ENCODE measurements around the gene ST6GALNAC3.
"Not testable (repeated sequence)": the region's sequence is repeated elsewhere in the genome, so short reads cannot be mapped to it uniquely, and the experiment has no call there.

ST6GALNAC3 gene

DNA sequence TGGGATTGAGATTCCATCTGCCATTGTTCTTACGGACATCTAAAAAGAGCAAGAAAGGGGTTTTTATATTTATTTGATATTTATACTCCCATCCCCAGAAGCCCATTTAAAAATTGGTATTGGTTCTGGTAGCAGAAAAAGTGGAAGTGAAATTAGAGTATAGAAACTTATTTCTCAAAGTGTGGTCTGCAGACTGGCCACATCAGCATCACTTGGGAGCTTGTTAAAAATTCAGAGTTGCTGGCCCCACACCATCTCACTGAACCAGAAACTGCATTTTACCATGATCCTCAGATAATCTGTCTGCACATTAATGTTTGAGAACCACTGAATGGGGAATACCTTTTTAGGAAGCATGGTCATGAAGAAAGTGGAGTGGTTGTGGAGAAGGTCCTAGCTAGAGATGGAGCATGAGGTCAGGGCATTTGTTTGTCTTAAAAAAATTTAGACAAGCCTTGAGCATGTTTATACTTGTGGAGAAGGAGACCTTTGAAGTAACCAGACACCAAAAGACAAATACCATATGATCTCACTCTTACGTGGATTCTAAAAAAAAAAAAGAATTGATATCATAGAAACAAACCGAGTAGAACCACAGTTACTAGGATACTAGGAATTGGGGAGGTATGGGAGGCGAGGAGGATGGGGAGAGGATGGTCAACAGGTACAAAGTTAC lies 116.3 kb downstream of the ST6GALNAC3 start:
- DNase-seq (ENCODE audit: low read depth in 2 of 2) = no peak

DNA sequence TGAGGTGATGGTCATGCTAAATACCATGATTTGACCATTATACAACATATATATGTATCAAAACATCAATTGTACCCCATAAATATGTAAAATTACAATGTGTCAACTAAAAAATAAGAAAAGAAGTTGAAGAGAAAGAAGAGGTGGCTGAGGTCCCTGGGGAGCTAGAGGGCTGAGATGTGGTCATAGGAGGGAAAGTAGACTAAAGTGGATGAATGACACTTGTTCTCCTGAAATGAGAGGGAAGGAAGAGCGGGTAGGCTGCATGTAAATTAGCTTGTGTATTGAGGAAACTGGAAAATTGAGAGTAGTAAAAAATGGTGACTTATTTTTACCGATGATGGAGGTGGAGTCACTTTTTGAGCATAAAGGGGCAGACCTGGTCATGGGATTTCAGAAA lies 117.0 kb downstream of the ST6GALNAC3 start:
- DNase-seq (ENCODE audit: low read depth in 2 of 2) = no peak

GRCh38 chr1:76198452-76198851 lies 123.9 kb downstream of the ST6GALNAC3 start:
- DNase-seq (ENCODE audit: low read depth in 2 of 2) = no peak

GRCh38 chr1:76202670-76203069 lies 128.1 kb downstream of the ST6GALNAC3 start:
- DNase-seq (ENCODE audit: low read depth in 2 of 2) = no peak

DNA sequence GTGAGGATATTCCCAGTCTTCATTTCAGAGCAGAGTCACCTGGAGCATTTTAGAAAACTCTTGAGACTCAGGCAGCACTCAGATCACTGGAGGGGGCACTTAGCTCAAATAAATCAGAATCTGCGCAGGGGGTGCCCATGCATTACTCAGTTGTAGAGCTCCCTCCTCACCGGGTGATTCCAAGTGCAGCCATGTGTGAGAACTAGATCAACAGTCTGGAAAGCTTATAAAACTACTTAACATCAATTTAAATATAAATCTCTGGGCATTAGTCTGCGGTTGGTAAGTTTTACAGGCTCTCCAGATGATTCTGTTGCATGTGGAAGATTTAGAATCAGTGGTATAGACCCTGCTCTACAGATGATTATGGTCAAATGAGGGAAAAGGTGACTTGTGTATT lies 128.6 kb downstream of the ST6GALNAC3 start:
- no peak for DNase-seq (ENCODE audit: low read depth in 2 of 2)

DNA sequence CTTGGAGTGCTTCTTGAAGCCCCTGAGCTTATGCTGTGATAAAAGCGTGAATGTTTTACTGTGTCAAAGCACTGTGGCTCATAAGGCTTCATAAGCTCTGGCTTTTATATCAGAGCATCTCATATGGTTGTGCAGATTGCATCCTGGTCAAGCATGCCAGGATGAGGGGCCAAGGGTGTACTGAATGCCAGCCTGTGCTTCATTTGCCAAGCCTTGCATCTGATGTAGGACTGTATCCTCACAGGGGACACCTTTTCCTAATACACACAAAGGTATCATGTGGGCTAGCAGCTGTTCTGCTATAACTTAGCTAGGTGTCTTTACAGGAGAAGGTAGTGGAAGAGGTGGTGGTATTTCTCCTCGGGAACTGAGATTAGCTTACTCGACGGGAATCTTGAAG lies 134.7 kb downstream of the ST6GALNAC3 start:
- DNase-seq (ENCODE audit: low read depth in 2 of 2) = no peak

DNA sequence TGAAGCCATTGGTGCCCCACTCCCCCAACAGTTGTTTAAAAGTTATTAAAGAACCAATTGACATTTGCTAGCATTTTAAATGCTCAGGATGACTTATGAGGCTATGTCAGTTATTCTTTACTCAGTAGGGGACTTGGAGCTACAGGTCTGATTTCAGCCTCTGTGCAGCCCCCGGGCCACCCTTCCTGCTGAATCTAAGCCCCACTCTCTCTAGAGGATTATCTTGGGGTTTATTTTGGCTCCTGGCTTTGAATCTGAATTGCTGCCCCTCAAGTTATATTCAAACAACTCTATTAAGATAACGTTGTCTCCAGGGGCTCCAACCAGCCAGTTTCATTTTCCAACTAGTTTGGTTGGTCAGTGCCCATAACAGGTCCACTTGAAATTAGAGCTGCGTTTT lies 135.1 kb downstream of the ST6GALNAC3 start:
- no peak for DNase-seq (ENCODE audit: low read depth in 2 of 2)

DNA sequence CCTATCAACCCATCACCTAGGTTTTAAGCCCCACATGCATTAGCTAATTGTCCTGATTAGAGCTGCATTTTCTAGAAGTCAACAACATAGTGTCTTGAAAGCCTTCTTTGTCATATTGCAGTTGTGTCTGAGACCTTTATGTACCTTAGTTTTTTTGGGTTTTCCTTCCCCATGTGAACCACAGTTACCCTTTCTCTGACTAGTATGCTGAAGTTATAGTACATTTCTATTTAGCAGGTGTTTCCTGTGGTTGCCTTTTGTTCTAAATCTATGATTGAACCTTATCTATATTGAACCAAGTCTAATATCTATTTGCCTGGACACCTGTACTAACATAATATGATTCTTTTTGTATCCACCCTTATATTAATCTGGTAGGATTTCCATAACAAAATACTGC lies 135.6 kb downstream of the ST6GALNAC3 start:
- DNase-seq (ENCODE audit: low read depth in 2 of 2) = no peak

GRCh38 chr1:76218888-76219287 lies 144.3 kb downstream of the ST6GALNAC3 start:
- no peak for DNase-seq (ENCODE audit: low read depth in 2 of 2)

GRCh38 chr1:76219366-76219818 lies 144.8 kb downstream of the ST6GALNAC3 start:
- DNase-seq (ENCODE audit: low read depth in 2 of 2) = no peak

DNA sequence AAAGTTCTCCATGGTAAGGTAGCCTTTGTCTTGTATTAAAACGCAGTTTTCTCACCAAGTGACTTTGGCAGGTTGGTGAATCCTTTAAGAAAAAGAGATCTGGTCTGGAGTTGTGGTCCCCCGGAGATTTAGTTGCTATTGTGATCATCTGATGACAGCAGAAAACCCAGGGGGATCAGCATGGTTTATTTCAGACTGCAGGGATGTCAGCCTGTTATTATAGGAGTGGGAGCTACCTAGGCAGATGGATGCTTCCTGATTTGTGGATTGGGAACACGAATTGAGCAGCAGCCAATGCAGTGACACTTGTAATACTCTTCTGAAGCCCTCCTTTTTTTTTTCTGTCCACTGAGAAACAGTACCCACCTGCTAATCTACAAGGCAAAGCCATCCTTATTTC lies 150.2 kb downstream of the ST6GALNAC3 start:
- no peak for DNase-seq (ENCODE audit: low read depth in 2 of 2)

- DNase-seq (ENCODE audit: low read depth in 2 of 2) = no peak
These were observed 151.0 kb downstream of the ST6GALNAC3 start for GRCh38 chr1:76225526-76225925.

- no peak for DNase-seq (ENCODE audit: low read depth in 2 of 2)
These were observed 153.1 kb downstream of the ST6GALNAC3 start for GRCh38 chr1:76227621-76228020.

DNA sequence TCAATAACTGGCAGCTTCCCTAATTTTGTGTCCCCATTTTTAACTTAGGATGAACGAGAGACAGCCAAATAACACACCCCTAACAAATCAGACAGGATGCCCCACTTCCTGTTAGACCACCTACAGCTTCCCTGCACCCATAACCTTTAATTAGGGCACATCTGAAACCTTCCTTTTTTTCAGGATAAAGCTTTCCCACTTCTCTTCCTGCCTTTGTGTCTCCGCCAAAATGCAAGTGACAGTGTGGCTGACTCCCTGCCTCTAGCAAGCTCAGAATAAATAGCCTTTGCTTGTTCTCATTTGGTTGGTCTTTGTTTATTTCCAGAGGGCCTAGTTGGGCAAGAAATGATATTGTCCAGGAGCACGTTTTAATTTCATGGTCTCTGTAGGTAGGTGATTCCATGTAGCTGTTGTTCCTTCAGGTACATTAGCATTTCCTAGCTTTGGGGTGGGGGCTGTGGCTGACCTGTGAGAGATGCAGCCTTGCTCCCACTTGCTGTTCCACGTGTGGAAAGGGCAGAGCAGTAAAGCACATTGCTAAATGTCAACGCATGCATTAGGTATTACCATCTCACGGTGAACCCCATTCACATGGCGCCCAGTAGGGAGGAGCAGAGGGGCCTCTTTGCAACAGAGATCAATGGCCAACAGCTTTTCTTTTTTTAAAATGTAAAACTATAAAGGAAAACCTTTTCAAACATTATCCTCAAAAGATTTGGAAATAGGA lies 154.9 kb downstream of the ST6GALNAC3 start:
- no peak for DNase-seq (ENCODE audit: low read depth in 2 of 2)

DNA sequence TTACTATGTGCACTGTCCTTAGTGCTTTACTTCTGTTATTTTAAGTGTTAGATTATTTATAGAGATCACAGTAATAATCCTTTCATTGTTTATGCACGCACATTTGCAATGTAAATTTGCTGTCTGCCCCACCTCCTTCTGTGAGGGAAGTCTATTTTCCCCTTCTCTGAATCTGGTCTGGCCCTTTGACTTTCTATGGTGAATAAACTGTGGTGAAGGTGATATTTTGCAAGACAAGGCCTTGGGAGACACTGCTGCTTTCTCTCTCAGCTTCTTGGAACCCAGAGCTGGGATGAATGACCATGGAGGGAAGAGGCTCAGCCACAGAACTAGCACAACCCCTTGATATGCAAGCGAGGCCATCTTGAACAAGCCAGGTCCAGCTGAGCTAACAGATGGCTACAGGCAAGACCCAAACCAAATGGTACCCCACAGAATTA lies 156.3 kb downstream of the ST6GALNAC3 start:
- DNase-seq (ENCODE audit: low read depth in 2 of 2) = no peak

- DNase-seq (ENCODE audit: low read depth in 2 of 2) = no peak
These were observed 156.8 kb downstream of the ST6GALNAC3 start for GRCh38 chr1:76231320-76231719.

GRCh38 chr1:76232666-76233065 lies 158.1 kb downstream of the ST6GALNAC3 start:
- no peak for DNase-seq (ENCODE audit: low read depth in 2 of 2)

GRCh38 chr1:76234061-76234460 lies 159.5 kb downstream of the ST6GALNAC3 start:
- no peak for DNase-seq (ENCODE audit: low read depth in 2 of 2)

DNA sequence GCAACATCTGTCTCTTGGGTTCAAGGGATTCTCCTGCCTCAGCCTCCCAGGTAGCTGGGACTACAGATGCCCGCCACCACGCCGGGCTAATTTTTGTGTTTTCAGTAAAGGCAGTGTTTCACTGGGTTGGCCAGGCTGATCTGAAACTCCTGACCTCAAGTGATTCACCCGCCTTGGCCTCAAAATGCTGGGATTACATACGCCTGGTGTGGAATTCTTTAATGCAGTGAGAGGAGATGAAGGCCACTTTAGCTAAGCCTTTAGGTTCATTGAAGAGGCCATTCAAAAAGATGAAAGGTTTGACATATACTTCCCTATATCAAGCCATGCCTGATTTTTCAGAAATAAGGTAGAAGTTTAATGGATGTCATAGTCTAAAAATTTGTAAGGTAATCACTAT lies 162.7 kb downstream of the ST6GALNAC3 start:
- DNase-seq (ENCODE audit: low read depth in 2 of 2) = no peak

DNA sequence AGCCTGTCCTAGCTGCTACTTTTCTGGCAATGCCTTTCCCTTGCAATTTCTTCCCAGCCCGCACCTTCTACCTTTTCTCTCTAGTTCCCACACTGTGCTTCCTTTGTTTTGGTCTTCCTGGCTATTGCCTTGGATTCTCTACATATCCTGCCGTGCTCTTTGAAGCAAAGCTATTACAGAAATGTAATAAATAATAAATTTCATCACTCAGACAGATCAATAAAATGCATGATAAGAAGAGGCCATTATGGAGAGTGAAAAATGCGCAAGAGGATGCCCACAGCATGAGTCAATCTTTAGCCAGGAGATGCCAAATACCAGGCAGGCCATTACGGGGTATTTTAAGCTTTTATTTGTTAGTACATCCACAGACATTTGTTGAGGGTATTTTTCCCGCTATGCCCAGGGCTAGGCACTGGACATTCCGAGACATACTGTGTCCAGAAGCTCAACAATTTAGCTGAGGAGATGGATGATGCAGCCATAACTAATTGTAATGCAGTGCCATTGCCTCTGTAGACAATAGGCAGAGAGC lies 163.6 kb downstream of the ST6GALNAC3 start:
- no peak for DNase-seq (ENCODE audit: low read depth in 2 of 2)

DNA sequence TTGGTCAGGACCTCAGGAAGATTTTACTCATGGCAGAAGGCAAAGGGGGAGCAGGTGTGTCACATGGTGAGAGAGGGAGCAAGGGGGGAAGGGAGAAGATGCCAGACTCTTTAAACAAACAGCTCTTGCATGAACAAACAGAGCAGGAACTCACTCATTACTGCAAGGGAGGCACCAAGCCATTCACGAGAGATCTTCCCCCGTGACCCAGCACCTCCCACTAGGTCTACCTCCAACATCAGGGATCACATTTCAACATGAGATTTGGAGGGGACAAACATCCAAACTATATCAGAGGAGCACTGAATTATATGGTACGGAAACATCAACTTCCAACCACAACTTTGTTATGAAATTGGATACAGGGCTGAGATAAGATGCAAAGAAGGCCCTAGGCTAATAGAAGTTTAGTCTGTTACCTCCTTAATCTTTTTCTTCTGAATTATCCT lies 164.9 kb downstream of the ST6GALNAC3 start:
- DNase-seq (ENCODE audit: low read depth in 2 of 2) = no peak

DNA sequence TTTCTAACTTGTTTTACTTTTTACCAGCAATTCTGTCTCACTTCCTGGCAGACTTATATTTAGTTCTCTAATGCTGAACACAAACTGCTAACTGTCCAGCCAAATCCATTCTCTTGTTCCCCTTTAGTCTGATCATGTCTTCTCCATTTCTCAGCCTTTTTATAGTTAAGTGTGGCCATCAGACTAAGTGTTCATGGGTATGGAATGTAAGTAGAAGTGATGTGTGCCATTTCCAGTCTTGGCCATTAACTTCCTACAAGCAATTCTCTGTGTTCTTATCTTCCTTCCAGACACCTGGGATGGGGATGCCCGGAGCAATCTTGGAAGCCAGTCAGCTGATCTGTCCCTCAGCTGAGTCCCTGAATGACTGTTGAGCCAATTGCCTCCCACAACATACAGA lies 165.8 kb downstream of the ST6GALNAC3 start:
- DNase-seq (ENCODE audit: low read depth in 2 of 2) = no peak

DNA sequence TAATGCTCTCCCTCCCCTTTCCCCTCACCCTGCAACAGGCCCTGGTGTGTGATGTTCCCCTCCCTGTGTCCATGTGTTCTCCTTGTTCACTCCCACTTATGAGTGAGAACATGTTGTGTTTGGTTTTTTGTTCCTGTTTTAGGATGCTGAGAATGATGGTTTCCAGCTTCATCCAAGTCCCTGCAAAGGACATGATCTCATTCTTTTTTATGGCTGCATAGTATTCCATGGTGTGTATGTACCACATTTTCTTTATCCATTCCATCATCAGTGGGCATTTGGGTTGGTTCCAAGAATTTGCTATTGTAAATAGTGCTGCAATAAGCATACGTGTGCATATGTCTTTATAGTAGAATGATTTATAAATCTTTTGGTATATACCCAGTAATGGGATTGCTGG lies 168.0 kb downstream of the ST6GALNAC3 start:
- DNase-seq (ENCODE audit: low read depth in 2 of 2) = not testable (repeated sequence)
